ENCODE data around the gene RAB10.
"Not testable (repeated sequence)": the region's sequence is repeated elsewhere in the genome, so short reads cannot be mapped to it uniquely, and the experiment has no call there.

Gene RAB10

DNA sequence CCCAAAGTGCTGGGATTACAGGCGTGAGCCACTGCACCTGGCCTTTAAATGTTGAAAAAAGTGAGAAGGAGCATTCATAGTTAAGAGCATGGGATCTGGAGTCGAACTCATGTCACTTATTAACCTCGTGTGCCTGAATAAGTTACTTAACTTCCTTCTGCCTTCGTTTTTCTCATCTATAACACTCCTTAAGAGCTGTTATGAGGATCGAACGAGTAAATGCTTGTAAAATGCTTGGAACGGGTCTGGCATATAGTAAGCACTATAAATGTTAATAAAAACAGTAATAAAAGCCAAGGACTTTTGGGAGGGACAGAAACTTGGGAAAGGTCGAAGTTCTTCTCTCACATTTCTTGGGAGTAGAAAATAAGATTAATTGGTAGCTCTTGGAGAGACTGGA is 40.8 kb downstream of the RAB10 start:
- H3K9me3 ChIP-seq = no peaks in the 10 kb centered on the region
- H3K27ac ChIP-seq = no peak overlapping the region
- no peaks in the 10 kb centered on the region for H3K36me3 ChIP-seq
- peaks cover 0 to 32% (median 12%) of the 10 kb centered on the region in 4 donors for H3K4me1 ChIP-seq
- TF ChIP-seq, protein P1, sequence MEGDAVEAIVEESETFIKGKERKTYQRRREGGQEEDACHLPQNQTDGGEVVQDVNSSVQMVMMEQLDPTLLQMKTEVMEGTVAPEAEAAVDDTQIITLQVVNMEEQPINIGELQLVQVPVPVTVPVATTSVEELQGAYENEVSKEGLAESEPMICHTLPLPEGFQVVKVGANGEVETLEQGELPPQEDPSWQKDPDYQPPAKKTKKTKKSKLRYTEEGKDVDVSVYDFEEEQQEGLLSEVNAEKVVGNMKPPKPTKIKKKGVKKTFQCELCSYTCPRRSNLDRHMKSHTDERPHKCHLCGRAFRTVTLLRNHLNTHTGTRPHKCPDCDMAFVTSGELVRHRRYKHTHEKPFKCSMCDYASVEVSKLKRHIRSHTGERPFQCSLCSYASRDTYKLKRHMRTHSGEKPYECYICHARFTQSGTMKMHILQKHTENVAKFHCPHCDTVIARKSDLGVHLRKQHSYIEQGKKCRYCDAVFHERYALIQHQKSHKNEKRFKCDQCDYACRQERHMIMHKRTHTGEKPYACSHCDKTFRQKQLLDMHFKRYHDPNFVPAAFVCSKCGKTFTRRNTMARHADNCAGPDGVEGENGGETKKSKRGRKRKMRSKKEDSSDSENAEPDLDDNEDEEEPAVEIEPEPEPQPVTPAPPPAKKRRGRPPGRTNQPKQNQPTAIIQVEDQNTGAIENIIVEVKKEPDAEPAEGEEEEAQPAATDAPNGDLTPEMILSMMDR (IDR thresholded peaks at IDR 0.05) = no peak
- intact Hi-C loops (cut with DNase I; ENCODE audit: low total_unique reads) = no loop called here
- H3K4me3 ChIP-seq = no peak overlapping the region
- no peak for DNase-seq
- H3K27me3 ChIP-seq = no peaks in the 10 kb centered on the region

GRCh38 chr2:26075173-26075572 is 41.3 kb downstream of the RAB10 start:
- Histone ChIP-seq H3K4me1 (peaks cover 0 to 30% (median 12%) of the 10 kb centered on the region in 4 donors), H3K27me3 (no peaks in the 10 kb centered on the region), H3K36me3 (no peaks in the 10 kb centered on the region), H3K27ac (no peak overlapping the region), H3K9me3 (no peaks in the 10 kb centered on the region), H3K4me3 (no peak overlapping the region)
- TF ChIP-seq, protein P1 (IDR thresholded peaks at IDR 0.05) = no peak
- DNase-seq = no peak
- intact Hi-C loops (cut with DNase I; ENCODE audit: low total_unique reads) = no loop called here

GRCh38 chr2:26076001-26076587 is 42.2 kb downstream of the RAB10 start:
- Histone ChIP-seq H3K36me3 (no peaks in the 10 kb centered on the region), H3K4me1 (peaks cover 0 to 28% (median 12%) of the 10 kb centered on the region in 4 donors), H3K4me3 (no peak overlapping the region), H3K27ac (no peak overlapping the region), H3K9me3 (no peaks in the 10 kb centered on the region), H3K27me3 (no peaks in the 10 kb centered on the region)
- DNase-seq = no peak
- TF ChIP-seq, protein P1 (IDR thresholded peaks at IDR 0.05) = no peak
- intact Hi-C loops (cut with DNase I; ENCODE audit: low total_unique reads) = no loop called here

DNA sequence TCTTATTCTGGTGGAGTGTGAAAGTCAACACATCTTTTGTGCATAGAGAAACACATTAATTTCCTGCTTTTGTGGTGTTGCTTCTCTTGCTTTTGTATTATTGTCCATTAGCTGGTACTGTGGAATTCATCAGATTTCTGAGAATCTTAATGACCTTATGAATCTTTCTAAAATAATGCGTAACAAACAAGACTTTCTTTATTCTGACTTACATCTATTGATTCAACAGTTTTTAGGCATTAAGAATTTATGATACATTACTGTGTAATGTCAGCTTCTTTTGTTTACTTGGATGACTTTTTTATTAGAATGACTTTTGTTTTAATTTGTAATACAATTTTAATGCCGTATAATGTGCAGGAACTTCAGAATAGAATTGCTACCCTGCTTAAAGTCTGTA is 43.4 kb downstream of the RAB10 start:
- Histone ChIP-seq H3K36me3 (no peaks in the 10 kb centered on the region), H3K4me1 (peaks cover 0 to 28% (median 10%) of the 10 kb centered on the region in 4 donors), H3K27me3 (no peaks in the 10 kb centered on the region), H3K27ac (no peak overlapping the region), H3K4me3 (no peak overlapping the region), H3K9me3 (no peaks in the 10 kb centered on the region)
- DNase-seq = no peak
- TF ChIP-seq, protein P1 (IDR thresholded peaks at IDR 0.05) = no peak
- intact Hi-C loops (cut with DNase I; ENCODE audit: low total_unique reads) = no loop called here

DNA sequence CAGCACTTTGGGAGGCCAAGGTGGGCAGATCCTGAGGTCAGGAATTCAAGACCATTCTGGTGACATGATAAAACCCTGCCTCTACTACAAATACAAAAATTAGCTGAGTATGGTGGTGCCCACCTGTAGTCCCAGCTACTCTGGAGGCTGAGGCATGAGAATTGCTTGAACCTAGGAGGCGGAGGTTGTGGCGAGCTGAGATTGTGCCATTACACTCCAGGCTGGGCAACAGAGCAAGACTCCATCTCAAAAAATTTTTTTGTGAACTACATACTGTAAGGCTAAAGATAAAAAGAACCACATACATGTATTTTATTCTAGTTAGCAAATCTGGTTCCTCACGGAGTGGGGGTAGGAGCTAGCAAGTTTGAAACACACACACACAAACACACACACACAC is 45.1 kb downstream of the RAB10 start:
- H3K27me3 ChIP-seq = no peaks in the 10 kb centered on the region
- peaks cover 0 to 19% (median 9%) of the 10 kb centered on the region in 4 donors for H3K4me1 ChIP-seq
- no peaks in the 10 kb centered on the region for H3K9me3 ChIP-seq
- H3K27ac ChIP-seq = no peak overlapping the region
- no peak overlapping the region for H3K4me3 ChIP-seq
- no peaks in the 10 kb centered on the region for H3K36me3 ChIP-seq
- no peak for DNase-seq
- intact Hi-C loops (cut with DNase I; ENCODE audit: low total_unique reads) = no loop called here
- TF ChIP-seq, protein P1 (IDR thresholded peaks at IDR 0.05) = no peak

DNA sequence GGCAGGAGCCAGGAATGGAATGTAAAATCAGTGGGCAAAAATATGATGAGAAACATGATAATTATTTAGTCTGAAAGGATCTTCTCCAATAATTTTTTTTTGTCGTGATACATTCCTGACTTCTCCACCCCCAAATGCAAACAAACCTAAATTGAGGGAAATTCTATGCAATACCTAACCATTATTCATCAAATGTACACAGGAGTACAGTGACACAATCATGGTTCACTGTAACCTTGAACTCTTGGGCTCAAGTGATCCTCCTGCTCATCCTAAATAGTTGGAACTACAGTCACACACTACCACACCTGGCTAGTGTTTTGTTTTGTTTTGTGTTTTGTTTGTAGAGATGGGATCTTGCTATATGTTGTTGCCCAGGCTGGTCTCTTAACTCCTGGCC is 46.5 kb downstream of the RAB10 start:
- no peaks in the 10 kb centered on the region for H3K36me3 ChIP-seq
- no peaks in the 10 kb centered on the region for H3K27me3 ChIP-seq
- peaks cover 0 to 8% (median 3%) of the 10 kb centered on the region in 4 donors for H3K4me1 ChIP-seq
- DNase-seq = no peak
- no peak overlapping the region for H3K4me3 ChIP-seq
- TF ChIP-seq, protein P1 (IDR thresholded peaks at IDR 0.05) = no peak
- intact Hi-C loops (cut with DNase I; ENCODE audit: low total_unique reads) = no loop called here
- no peaks in the 10 kb centered on the region for H3K9me3 ChIP-seq
- H3K27ac ChIP-seq = no peak overlapping the region

GRCh38 chr2:26080925-26081324 is 47.0 kb downstream of the RAB10 start:
- H3K36me3 ChIP-seq; H3K4me3 ChIP-seq; H3K9me3 ChIP-seq; H3K27ac ChIP-seq; H3K27me3 ChIP-seq; DNase-seq; intact Hi-C loops (cut with DNase I; ENCODE audit: low total_unique reads); H3K4me1 ChIP-seq: not testable (repeated sequence)
